BE2C (cell line): ENCODE measurements around the gene DYNLRB1. TPM values are rescaled to one million over a fixed set of nuclear protein-coding genes. Genes with fewer than 3 reads are reported as not detected.

ENCODE experiments used
- DNase-seq: peaks from one replicate; pipeline ENCODE4 v3.0.0-alpha.2; 2020
- H3K27me3 ChIP-seq: fragments of 250-450 bp; sonication (Bioruptor Pico); 2 replicates; pipeline ENCODE4 v1.5.1; 2020; ENCODE audit warnings: mild to moderate bottlenecking
- H3K36me3 ChIP-seq: fragments of 250-450 bp; sonication (Bioruptor Pico); 2 replicates; pipeline ENCODE4 v1.5.1; 2020; ENCODE audit warnings: mild to moderate bottlenecking
- H3K4me1 ChIP-seq: fragments of 250-450 bp; sonication (Bioruptor Pico); 2 replicates; pipeline ENCODE4 v1.5.1; 2020
- H3K4me3 ChIP-seq: 2 replicates; pipeline ENCODE4 v1.5.1; 2011; ENCODE audit warnings: low read depth, low read length
- H3K9me3 ChIP-seq: fragments of 250-450 bp; sonication (Bioruptor Pico); 2 replicates; pipeline ENCODE4 v1.5.1; 2020
- polyA plus RNA-seq: library from polyadenylated mRNA; unstranded; fragments of >200 nt; gene quantifications from one replicate; pipeline ENCODE4 v1.2.1, GENCODE V29; 2012; ENCODE audit warnings: low read depth, missing spikeins; ENCODE audit not compliant: insufficient read length, insufficient read depth
- TF ChIP-seq, protein P1 (sequence below): IDR thresholded peaks from 2 replicates; pipeline ENCODE4 v1.5.1; 2012; ENCODE audit warnings: mild to moderate bottlenecking, low read depth, low read length

The DYNLRB1 gene
- 526 TPM for polyA plus RNA-seq

DNA sequence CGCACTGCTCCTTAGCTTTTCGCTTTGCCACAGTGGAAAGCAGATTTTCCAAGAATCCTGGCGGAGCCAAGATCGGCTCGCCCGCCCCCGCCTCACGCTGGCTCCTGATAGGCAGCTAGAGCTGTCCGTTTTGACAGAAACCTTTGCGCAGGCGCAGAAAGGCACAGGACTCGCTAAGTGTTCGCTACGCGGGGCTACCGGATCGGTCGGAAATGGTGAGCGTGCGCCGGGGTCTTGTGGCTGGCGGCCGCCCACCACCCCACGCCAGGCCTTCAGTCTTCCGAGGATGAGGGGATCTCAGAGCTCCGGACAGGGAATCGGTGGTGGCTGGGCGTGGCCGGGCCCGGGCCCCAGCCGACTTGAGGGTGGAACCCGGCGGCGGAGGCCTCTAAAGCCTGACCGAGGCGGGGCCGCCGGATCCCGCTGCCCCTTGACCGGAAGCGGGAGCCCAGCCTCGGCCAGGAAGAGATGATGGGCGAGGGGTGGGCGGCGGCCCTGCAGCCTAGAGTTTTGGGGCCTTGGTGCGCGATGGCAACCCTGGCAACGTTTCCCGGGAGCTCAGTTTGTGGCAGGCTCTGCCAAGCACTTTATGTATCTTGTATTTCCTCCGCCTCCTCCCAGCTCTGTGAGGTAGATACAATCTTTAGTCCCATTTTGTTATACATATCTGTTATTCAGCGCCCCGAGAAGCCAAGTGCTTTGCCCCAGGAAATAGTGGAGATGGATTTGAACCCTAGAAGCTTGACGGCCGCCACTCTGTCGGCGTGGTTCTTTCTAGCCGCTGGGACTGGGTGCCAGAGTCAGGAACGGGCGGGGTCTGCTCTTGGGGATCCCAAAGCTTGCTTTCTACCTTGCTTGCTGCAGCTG, at the start of gene DYNLRB1:
Gene DYNLRB1, plus strand, starts transcription at position 176 of the 867 bp plus-strand sequence. Its CDS starts 37 bp downstream, at position 213.
- Histone ChIP-seq H3K27me3 (no peaks in the 10 kb centered on the region), H3K36me3 (peaks cover 10% of the 10 kb centered on the region; the same call in 1 of the 2 replicates), H3K4me3 (peak within 1 kb of the TSS; percentile 94), H3K4me1 (no peaks in the 10 kb centered on the region; the same call in 1 of the 2 replicates), H3K9me3 (no peaks in the 10 kb centered on the region)
- DNase-seq: peak; percentile 98
- TF ChIP-seq, protein P1, sequence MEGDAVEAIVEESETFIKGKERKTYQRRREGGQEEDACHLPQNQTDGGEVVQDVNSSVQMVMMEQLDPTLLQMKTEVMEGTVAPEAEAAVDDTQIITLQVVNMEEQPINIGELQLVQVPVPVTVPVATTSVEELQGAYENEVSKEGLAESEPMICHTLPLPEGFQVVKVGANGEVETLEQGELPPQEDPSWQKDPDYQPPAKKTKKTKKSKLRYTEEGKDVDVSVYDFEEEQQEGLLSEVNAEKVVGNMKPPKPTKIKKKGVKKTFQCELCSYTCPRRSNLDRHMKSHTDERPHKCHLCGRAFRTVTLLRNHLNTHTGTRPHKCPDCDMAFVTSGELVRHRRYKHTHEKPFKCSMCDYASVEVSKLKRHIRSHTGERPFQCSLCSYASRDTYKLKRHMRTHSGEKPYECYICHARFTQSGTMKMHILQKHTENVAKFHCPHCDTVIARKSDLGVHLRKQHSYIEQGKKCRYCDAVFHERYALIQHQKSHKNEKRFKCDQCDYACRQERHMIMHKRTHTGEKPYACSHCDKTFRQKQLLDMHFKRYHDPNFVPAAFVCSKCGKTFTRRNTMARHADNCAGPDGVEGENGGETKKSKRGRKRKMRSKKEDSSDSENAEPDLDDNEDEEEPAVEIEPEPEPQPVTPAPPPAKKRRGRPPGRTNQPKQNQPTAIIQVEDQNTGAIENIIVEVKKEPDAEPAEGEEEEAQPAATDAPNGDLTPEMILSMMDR: no peak

DNA sequence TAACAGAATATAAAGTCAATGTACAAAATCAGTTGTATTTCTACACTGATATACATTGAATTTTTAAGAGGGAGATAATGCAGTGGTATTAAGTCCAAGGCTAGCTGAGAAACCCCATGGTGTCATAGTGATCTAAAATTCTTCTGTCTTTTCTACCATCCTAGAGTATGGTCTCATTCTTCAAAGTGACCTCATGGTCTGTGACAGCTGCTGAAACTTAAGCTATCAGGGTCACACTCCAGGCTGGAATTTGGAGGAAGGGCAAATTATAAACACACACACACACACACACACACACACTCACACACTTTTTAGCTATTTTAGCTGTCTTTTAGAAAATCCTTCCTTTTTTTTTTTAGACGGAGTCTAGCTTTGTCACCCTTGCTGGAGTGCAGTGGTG, 47.3 kb upstream of the DYNLRB1 start:
- peaks cover 6% of the 10 kb centered on the region; the same call in 1 of the 2 replicates for H3K4me1 ChIP-seq
- H3K9me3 ChIP-seq: no peaks in the 10 kb centered on the region
- H3K27me3 ChIP-seq: no peaks in the 10 kb centered on the region
- DNase-seq: no peak
- H3K4me3 ChIP-seq: no peak overlapping the region
- peaks cover 40% of the 10 kb centered on the region for H3K36me3 ChIP-seq
- TF ChIP-seq, protein P1: no peak

DNA sequence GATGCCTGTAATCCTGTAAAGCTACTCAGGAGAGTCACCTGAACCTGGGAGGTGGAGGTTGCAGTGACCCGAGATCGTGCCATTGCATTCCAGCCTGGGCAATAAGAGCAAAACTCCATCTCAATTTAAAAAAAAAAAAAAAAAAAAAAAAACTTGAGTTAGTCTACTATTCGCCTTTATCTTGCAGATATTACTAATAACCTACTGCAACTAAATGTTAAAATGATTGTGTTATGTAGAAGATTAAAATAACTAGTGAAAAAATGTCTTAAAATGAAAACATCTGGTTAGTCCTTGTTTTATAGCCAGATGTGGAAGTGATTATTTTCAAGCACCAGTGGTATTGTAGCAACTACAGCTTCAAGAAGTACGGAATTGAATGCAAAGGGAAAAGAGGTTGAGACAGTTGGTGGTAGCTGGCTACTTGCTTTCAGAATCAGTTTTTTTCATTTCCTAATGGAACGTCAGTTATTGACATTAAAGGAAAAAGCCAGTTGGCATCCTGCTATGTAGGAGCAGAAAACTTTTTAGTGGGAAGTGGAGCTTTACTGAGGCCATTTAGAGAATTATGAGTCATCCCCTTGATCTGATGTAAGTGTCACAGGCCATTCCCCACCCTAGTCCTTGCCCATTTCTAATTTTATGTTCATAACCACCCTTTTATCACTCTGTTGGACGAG, 43.8 kb upstream of the DYNLRB1 start:
- no peak overlapping the region for H3K4me3 ChIP-seq
- H3K9me3 ChIP-seq: no peaks in the 10 kb centered on the region
- DNase-seq: no peak
- TF ChIP-seq, protein P1: no peak
- peaks cover 40% of the 10 kb centered on the region for H3K36me3 ChIP-seq
- H3K27me3 ChIP-seq: no peaks in the 10 kb centered on the region
- H3K4me1 ChIP-seq: peaks cover 6% of the 10 kb centered on the region; the same call in 1 of the 2 replicates

DNA sequence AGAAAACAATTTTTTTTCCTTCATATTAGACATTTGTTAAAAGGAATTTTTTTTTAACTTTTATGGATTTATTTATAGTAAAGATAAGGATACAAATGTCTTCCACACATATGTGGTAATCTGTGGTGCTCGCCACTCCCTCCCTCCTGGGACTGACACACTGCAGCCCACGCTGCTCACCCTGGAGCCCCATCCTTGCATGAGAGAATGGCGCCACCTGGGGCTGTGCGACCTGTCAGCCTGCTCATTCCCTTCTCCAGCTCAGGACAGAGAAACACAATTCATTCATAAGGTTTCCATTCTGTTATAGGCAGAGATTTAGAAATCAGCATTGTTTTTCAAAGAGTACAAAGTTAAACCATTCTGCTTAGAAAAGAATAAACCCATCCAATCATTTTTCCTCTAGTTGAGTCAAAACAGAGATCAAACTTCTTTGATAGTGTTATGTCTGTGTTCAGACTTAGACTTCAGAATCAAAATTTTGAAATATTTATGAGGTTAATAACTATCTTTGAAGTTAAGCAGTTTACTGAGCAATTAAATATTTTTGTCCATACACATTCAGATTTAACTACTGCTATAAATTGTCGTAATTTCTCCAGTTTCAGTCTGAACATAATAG, 42.8 kb upstream of the DYNLRB1 start:
- no peak overlapping the region for H3K4me3 ChIP-seq
- H3K9me3 ChIP-seq: no peaks in the 10 kb centered on the region
- DNase-seq: peak; percentile 78
- peaks cover 45% of the 10 kb centered on the region for H3K36me3 ChIP-seq
- H3K27me3 ChIP-seq: no peaks in the 10 kb centered on the region
- TF ChIP-seq, protein P1: peak; percentile 66
- H3K4me1 ChIP-seq: peaks cover 6% of the 10 kb centered on the region; the same call in 1 of the 2 replicates

DNA sequence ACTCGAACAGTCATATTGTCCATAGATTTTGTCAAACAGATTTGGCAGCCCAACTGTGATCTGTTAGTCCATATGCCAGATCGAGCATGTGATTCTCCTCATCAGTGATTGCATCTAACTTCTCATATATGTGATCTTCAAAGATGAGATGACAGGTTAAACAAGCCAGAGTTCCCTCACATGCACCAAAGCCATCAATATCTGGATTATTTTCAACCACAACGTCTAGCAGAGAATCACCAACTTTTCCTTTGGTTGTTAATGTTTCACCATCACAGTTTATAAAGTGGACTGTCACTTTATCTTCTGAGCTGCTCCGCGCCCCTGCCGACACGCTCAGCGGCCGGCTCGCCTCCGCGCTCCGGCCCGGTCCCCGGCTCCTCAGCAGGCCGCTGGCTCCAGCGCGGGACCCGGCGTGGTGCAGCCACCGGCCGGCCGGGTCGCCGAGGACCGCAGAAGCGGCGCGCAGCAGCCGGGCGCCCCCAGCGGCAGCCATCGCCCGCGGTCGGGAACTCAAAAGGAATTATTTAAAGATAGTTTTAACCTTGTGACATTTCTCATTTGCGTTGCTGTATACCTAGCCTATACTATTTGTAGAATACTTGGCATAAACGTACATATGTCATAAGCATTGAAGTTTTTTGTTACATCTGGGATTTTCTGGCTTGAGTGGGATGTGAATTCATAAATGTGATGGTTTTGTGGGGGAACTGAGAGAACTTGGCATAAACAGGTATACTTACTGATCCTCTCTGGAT, 40.1 kb upstream of the DYNLRB1 start:
- DNase-seq: peak; percentile 60
- TF ChIP-seq, protein P1: peak; percentile 36
- Histone ChIP-seq H3K9me3 (no peaks in the 10 kb centered on the region), H3K4me1 (peaks cover 6% of the 10 kb centered on the region; the same call in 1 of the 2 replicates), H3K36me3 (peaks cover 53% of the 10 kb centered on the region), H3K4me3 (no peak overlapping the region), H3K27me3 (no peaks in the 10 kb centered on the region)
